ENCODE measurements around the gene PARP3. TPM values are rescaled to one million over a fixed set of nuclear protein-coding genes. Genes with fewer than 3 reads are reported as not detected.

Gene PARP3
- total and polyA plus RNA-seq, 10 of the 15 experiments (the other 5 are each of a cell fraction or from before 2014, with no cell fraction given), result 2.1 to 31.2 (median 19.5) TPM

DNA sequence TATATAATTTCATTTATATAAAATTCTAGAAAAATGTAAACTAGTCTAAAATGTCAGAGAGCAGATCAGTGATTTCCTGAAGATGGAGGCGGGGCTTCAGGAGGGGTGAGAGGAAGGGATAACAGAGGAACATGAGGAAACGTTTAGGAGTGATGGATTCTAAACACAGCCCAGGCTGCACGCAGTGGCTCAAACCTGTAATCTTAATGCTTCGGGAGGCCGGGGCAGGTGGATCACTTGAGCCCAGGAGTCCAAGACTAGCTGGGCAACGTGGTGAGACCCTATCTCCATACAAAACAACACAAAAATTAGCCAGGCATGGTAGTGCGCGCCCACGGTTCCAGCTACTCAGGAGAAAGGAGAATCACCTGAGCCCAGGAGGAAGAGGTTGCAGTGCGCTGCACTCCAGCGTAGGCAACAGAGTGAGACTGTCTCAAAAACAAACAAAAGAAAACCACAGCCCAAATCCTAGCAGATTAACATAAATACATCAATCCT, 21.0 kb upstream of the PARP3 start:
- ChIA-PET SMC1A (ENCODE audit: uncharacterized antibody, unreplicated experiment) (no interaction called here), POLR2A (interaction anchor here (0.5 kb wide), 1 partner anchor 32 kb away, joined by 3 read pairs; no protein-coding TSS in a partner anchor), CTCF (no interaction called here), RAD21 (ENCODE audit: unreplicated experiment) (no interaction called here)
- intact Hi-C loops (cut with micrococcal nuclease; ENCODE audit: unreplicated experiment) (no loop called here), in situ Hi-C loops (cut with MboI) (no loop called here)
- no peaks in the 10 kb centered on the region for H3K79me2 ChIP-seq (ENCODE audit: control insufficient read depth, insufficient read depth, low read length)
- no peaks in the 10 kb centered on the region for H3K9me3 ChIP-seq (replicated peaks; ENCODE audit: control insufficient read depth, insufficient read depth, low read length)
- no peak overlapping the region for H2AFZ ChIP-seq (ENCODE audit: control insufficient read depth, low read depth, low read length)
- H3K9ac ChIP-seq (ENCODE audit: control insufficient read depth, insufficient read depth, low read length), result no peak overlapping the region
- H3K4me2 ChIP-seq (ENCODE audit: control insufficient read depth, insufficient read depth), result no peak overlapping the region
- no peak overlapping the region for H3K27ac ChIP-seq (ENCODE audit: control insufficient read depth, insufficient read depth)
- no peaks in the 10 kb centered on the region for H3K4me1 ChIP-seq (ENCODE audit: control insufficient read depth, insufficient read depth, low read length)
- no peak for ATAC-seq
- TF ChIP-seq PAX8 (IDR thresholded peaks at IDR 0.05) (no peak), NFYB (IDR thresholded peaks at IDR 0.05; ENCODE audit: insufficient read depth, low read depth, low read length) (no peak), TBL1XR1 (IDR thresholded peaks at IDR 0.05; ENCODE audit: low read depth, low read length) (no peak), IKZF1 (conservative IDR thresholded peaks at IDR 0.05) (no peak), SUPT20H (IDR thresholded peaks at IDR 0.05; ENCODE audit: borderline replicate concordance, control insufficient read depth, low read depth, low read length) (no peak)
- H4K20me1 ChIP-seq (ENCODE audit: control insufficient read depth, insufficient read depth), result no peaks in the 10 kb centered on the region
- FAIRE-seq, result no peak
- BruUV-seq (replicated peaks), result no TSS peak
- DNase-seq (ENCODE audit: low read depth, low spot score), result no peak
- H3K27me3 ChIP-seq (replicated peaks in 1 of 2; ENCODE audit: control insufficient read depth in 2 of 2, insufficient read depth in 2 of 2, low read length in 1 of 2), result no peaks in the 10 kb centered on the region
- no peak overlapping the region for H3K4me3 ChIP-seq
- 45% methylated on average over 11 of the region's 11 CpGs for WGBS (ENCODE audit: insufficient coverage, insufficient replicate concordance, low lambda C conversion rate, missing lambda C conversion rate)
- no peaks in the 10 kb centered on the region for H3K36me3 ChIP-seq (ENCODE audit: control insufficient read depth in 2 of 2, insufficient read depth in 2 of 2, low read length in 1 of 2)

DNA sequence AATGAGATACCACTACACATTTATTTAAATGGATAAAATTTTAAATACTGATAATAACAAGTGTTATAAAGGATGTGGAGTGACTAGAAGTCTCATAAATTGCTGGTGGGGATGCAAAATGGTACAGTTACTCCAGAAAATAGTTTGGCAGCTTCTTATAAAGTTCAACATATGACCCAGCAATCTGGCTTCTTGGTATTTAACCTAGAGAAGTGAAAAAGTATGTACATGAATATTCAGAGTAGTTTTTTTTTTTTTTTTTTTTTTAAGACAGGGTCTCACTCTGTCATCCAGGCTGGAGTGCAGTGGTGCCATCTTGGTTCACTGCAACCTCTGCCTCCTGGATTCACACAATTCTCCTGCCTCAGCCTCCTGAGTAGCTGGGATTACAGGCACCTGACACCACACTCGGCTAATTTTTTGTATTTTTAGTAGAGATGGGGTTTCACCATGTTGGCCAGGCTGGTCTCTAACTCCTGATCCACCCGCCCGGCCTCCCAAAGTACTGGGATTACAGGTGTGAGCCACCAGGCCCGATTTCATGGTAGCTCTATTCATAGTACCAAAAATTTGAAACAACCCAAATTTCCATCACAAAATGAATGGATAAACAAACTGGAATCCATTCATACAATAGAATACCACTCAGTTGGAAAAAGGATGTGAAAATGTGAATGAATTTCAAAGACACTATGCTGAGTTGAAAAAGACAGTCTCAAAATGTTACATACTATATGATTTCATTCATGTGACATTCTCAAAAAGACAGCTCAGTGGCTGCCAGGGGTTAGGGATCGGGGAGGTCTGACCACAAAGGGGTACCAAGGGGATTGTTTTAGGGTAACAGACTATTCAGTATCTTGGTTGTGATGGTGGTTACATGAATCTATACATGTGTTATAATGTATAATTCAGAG, 14.8 kb upstream of the PARP3 start:
- Histone ChIP-seq H2AFZ (ENCODE audit: control insufficient read depth, low read depth, low read length) (no peak overlapping the region), H3K4me3 (no peak overlapping the region), H3K4me1 (ENCODE audit: control insufficient read depth, insufficient read depth, low read length) (no peaks in the 10 kb centered on the region), H3K9me3 (replicated peaks; ENCODE audit: control insufficient read depth, insufficient read depth, low read length) (no peaks in the 10 kb centered on the region), H3K36me3 (ENCODE audit: control insufficient read depth in 2 of 2, insufficient read depth in 2 of 2, low read length in 1 of 2) (no peaks in the 10 kb centered on the region; a peak in 1 of 4 replicates), H3K4me2 (ENCODE audit: control insufficient read depth, insufficient read depth) (no peak overlapping the region), H3K27me3 (replicated peaks in 1 of 2; ENCODE audit: control insufficient read depth in 2 of 2, insufficient read depth in 2 of 2, low read length in 1 of 2) (no peaks in the 10 kb centered on the region), H3K27ac (ENCODE audit: control insufficient read depth, insufficient read depth) (no peak overlapping the region), H3K9ac (ENCODE audit: control insufficient read depth, insufficient read depth, low read length) (no peak overlapping the region), H3K79me2 (ENCODE audit: control insufficient read depth, insufficient read depth, low read length) (no peaks in the 10 kb centered on the region), H4K20me1 (ENCODE audit: control insufficient read depth, insufficient read depth) (no peaks in the 10 kb centered on the region)
- POLR2A ChIA-PET, result no interaction called here
- DNase-seq (ENCODE audit: low read depth, low spot score), result no peak
- 56% methylated on average over 5 of the region's 5 CpGs for WGBS (ENCODE audit: insufficient coverage, insufficient replicate concordance, low lambda C conversion rate, missing lambda C conversion rate)
- no peak for ATAC-seq
- SMC1A ChIA-PET (ENCODE audit: uncharacterized antibody, unreplicated experiment), result no interaction called here
- no TSS peak for BruUV-seq (replicated peaks)
- CTCF ChIA-PET, result no interaction called here
- RAD21 ChIA-PET (ENCODE audit: unreplicated experiment), result no interaction called here
- in situ Hi-C loops (cut with MboI), result no loop called here
- intact Hi-C loops (cut with micrococcal nuclease; ENCODE audit: unreplicated experiment), result no loop called here
- no peak for FAIRE-seq
- TF ChIP-seq, protein P1, sequence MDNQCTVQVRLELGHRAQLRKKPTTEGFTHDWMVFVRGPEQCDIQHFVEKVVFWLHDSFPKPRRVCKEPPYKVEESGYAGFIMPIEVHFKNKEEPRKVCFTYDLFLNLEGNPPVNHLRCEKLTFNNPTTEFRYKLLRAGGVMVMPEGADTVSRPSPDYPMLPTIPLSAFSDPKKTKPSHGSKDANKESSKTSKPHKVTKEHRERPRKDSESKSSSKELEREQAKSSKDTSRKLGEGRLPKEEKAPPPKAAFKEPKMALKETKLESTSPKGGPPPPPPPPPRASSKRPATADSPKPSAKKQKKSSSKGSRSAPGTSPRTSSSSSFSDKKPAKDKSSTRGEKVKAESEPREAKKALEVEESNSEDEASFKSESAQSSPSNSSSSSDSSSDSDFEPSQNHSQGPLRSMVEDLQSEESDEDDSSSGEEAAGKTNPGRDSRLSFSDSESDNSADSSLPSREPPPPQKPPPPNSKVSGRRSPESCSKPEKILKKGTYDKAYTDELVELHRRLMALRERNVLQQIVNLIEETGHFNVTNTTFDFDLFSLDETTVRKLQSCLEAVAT (IDR thresholded peaks at IDR 0.05), result no peak
- TF ChIP-seq CBX5 (IDR thresholded peaks at IDR 0.05; ENCODE audit: low read depth) (no peak), NFXL1 (IDR thresholded peaks at IDR 0.05; ENCODE audit: borderline replicate concordance) (no peak), HDGF (IDR thresholded peaks at IDR 0.05) (no peak), STAT3 (IDR thresholded peaks at IDR 0.05; ENCODE audit: low read depth, low read length) (no peak), ATF7 (IDR thresholded peaks at IDR 0.05; ENCODE audit: low read depth) (no peak), FOS (IDR thresholded peaks at IDR 0.05; ENCODE audit: borderline replicate concordance, extremely low read depth, insufficient read length) (no peak), ZSCAN29 (IDR thresholded peaks at IDR 0.05) (no peak), JUNB (IDR thresholded peaks at IDR 0.05) (no peak), CHD1 (IDR thresholded peaks at IDR 0.05; ENCODE audit: low read depth, low read length) (no peak)
- TF ChIP-seq, protein P2, sequence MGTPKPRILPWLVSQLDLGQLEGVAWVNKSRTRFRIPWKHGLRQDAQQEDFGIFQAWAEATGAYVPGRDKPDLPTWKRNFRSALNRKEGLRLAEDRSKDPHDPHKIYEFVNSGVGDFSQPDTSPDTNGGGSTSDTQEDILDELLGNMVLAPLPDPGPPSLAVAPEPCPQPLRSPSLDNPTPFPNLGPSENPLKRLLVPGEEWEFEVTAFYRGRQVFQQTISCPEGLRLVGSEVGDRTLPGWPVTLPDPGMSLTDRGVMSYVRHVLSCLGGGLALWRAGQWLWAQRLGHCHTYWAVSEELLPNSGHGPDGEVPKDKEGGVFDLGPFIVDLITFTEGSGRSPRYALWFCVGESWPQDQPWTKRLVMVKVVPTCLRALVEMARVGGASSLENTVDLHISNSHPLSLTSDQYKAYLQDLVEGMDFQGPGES (IDR thresholded peaks at IDR 0.05), result no peak

All from GM12878 (cell line).